GM23338 (cell line): ENCODE results near the gene KDSR. TPM values are rescaled to one million over a fixed set of nuclear protein-coding genes. Genes with fewer than 3 reads are reported as not detected.

Experiments used
- ATAC-seq: fragments of 200-7000 bp; cut with Tn5 transposase; 3 replicates; pipeline ENCODE4 v1.9.1; 2020
- DNase-seq: peaks from one replicate; pipeline ENCODE4 v3.0.0-alpha.2; 2015; ENCODE audit warnings: low spot score
- H2AFZ ChIP-seq: fragments of 200-600 bp; sonication (generic); 2 replicates; pipeline ENCODE4 v1.8.0; 2016; ENCODE audit warnings: antibody characterized with exemption, mild to moderate bottlenecking, moderate library complexity
- H3F3A ChIP-seq: fragments of 200-600 bp; sonication (generic); replicated peaks from 2 replicates; pipeline ENCODE4 v1.8.0; 2017; ENCODE audit warnings: antibody characterized with exemption, mixed run types, low read depth
- H3K27ac ChIP-seq: fragments of 200-600 bp; sonication (generic); 2 replicates; pipeline ENCODE4 v1.6.1; 2016; ENCODE audit warnings: low read depth
- H3K27me3 ChIP-seq: fragments of 200-600 bp; sonication (generic); 2 replicates; pipeline ENCODE4 v1.8.0; 2016; ENCODE audit warnings: mild to moderate bottlenecking, mixed run types, moderate library complexity; ENCODE audit not compliant: insufficient read depth
- H3K36me3 ChIP-seq: fragments of 200-600 bp; sonication (generic); 2 replicates; pipeline ENCODE4 v1.8.0; 2016; ENCODE audit warnings: mild to moderate bottlenecking; ENCODE audit not compliant: insufficient read depth
- H3K4me1 ChIP-seq: fragments of 200-600 bp; sonication (generic); 2 replicates; pipeline ENCODE4 v1.8.0; 2016; ENCODE audit warnings: mild to moderate bottlenecking, moderate library complexity; ENCODE audit not compliant: insufficient read depth
- H3K4me2 ChIP-seq: fragments of 200-600 bp; sonication (generic); 2 replicates; pipeline ENCODE4 v1.7.1; 2017; ENCODE audit warnings: mixed run types
- H3K4me3 ChIP-seq: fragments of 200-600 bp; sonication (generic); 2 replicates; pipeline ENCODE4 v1.6.1; 2016; ENCODE audit warnings: mixed run types
- H3K79me2 ChIP-seq: fragments of 200-600 bp; sonication (generic); replicated peaks from 2 replicates; pipeline ENCODE4 v1.8.0; 2017; ENCODE audit warnings: mild to moderate bottlenecking; ENCODE audit not compliant: insufficient read depth
- H3K9me2 ChIP-seq: fragments of 200-600 bp; sonication (generic); 2 replicates; pipeline ENCODE4 v1.8.0; 2017; ENCODE audit not compliant: insufficient read depth
- H4K20me1 ChIP-seq: fragments of 200-600 bp; sonication (generic); replicated peaks from 2 replicates; pipeline ENCODE4 v1.8.0; 2017; ENCODE audit warnings: mild to moderate bottlenecking; ENCODE audit not compliant: insufficient read depth
- H3K27ac Mint-ChIP-seq: 2 replicates; pipeline ENCODE4 v1.8.0; 2020; ENCODE audit warnings: inconsistent platforms, mild to moderate bottlenecking, moderate library complexity, mixed read lengths
- H3K27me3 Mint-ChIP-seq: 3 replicates; pipeline ENCODE4 v1.8.0; 2022; ENCODE audit warnings: low read depth, mild to moderate bottlenecking, moderate library complexity, mixed read lengths, inconsistent platforms; ENCODE audit not compliant: insufficient read depth, poor library complexity
- H3K36me3 Mint-ChIP-seq: 3 replicates; pipeline ENCODE4 v1.8.0; 2021; ENCODE audit warnings: low read depth, mild to moderate bottlenecking, inconsistent platforms, moderate library complexity, mixed read lengths
- H3K4me1 Mint-ChIP-seq: 3 replicates; pipeline ENCODE4 v1.8.0; 2020; ENCODE audit warnings: mild to moderate bottlenecking, inconsistent platforms, mixed read lengths
- H3K4me3 Mint-ChIP-seq: 3 replicates; pipeline ENCODE4 v1.8.0; 2021; ENCODE audit warnings: moderate library complexity, mild to moderate bottlenecking, inconsistent platforms, mixed read lengths
- H3K9me3 Mint-ChIP-seq: 3 replicates; pipeline ENCODE4 v1.8.0; 2020; ENCODE audit warnings: moderate library complexity, mild to moderate bottlenecking, inconsistent platforms, mixed read lengths
- CTCF ChIP-seq, 2 experiments: fragments of 200-600 bp in 1 of 2; sonication (generic) in 1 of 2; conservative IDR thresholded peaks; 2 replicates each; pipeline versions ENCODE4 v1.5.1 to v1.6.1; 2016 to 2017; ENCODE audit warnings: antibody characterized with exemption in 2 of 2, low read depth in 2 of 2, mild to moderate bottlenecking in 2 of 2, moderate library complexity in 1 of 2
- EZH2 ChIP-seq: fragments of 200-600 bp; sonication (generic); IDR thresholded peaks from one replicate; pipeline ENCODE4 v1.8.0; 2017; ENCODE audit warnings: antibody characterized with exemption, mild to moderate bottlenecking, low read depth; ENCODE audit not compliant: unreplicated experiment
- EZH2phosphoT487 ChIP-seq: fragments of 200-600 bp; sonication (generic); IDR thresholded peaks from one replicate; pipeline ENCODE4 v1.8.1; 2018; ENCODE audit warnings: antibody characterized with exemption; ENCODE audit not compliant: unreplicated experiment
- JUNB ChIP-seq: IDR thresholded peaks from one replicate; pipeline ENCODE4 v1.6.1; 2016; ENCODE audit warnings: antibody characterized with exemption; ENCODE audit not compliant: unreplicated experiment
- ZNF114 ChIP-seq: fragments of 250-450 bp; sonication (Bioruptor Pico); IDR thresholded peaks from 2 replicates; pipeline ENCODE4 v1.5.0; 2020; ENCODE audit warnings: mild to moderate bottlenecking, moderate library complexity
- ZNF462 ChIP-seq: fragments of 250-450 bp; sonication (Bioruptor Pico); IDR thresholded peaks from 2 replicates; pipeline ENCODE4 v1.5.0; 2020; ENCODE audit warnings: mild to moderate bottlenecking, moderate library complexity
- polyA plus RNA-seq: library from polyadenylated mRNA; unstranded; fragments of >200 nt; fragmentation: Nextera tagmentation; extraction: Ambion mirVana; gene quantifications from 2 replicates; pipeline ENCODE4 v1.2.1, GENCODE V29; 2016
- total RNA-seq: library from RNA; depleted of rRNA; stranded (reverse); fragments of >200 nt; shearing (Covaris generic); gene quantifications from 2 replicates; pipeline ENCODE4 v1.2.3, GENCODE V29; 2014

KDSR gene
- total and polyA plus RNA-seq, 2 experiments from 2014 or later: 23.7 to 36.3 TPM

- Histone ChIP-seq H3F3A (no peaks in the 10 kb centered on the region), H3K27ac (no peak overlapping the region), H3K4me3 (no peak overlapping the region), H3K79me2 (no peaks in the 10 kb centered on the region), H3K4me2 (no peak overlapping the region), H2AFZ (no peak overlapping the region), H3K27me3 (no peaks in the 10 kb centered on the region), H3K4me1 (no peaks in the 10 kb centered on the region), H4K20me1 (no peaks in the 10 kb centered on the region), H3K36me3 (no peaks in the 10 kb centered on the region), H3K9me2 (no peaks in the 10 kb centered on the region)
- no peaks in the 10 kb centered on the region for H3K4me1 Mint-ChIP-seq
- ATAC-seq (no peak), DNase-seq (no peak)
- TF ChIP-seq ZNF462 (no peak), ZNF114 (CRISPR knock-in tag) (no peak), EZH2 (no peak), EZH2phosphoT487 (no peak), JUNB (no peak), CTCF (conservative IDR thresholded peaks at IDR 0.05; ENCODE audit: low read depth in 2 of 2) (no peak)
- H3K27ac Mint-ChIP-seq: no peak overlapping the region
- no peak overlapping the region for H3K4me3 Mint-ChIP-seq
- H3K36me3 Mint-ChIP-seq: no peaks in the 10 kb centered on the region
- H3K27me3 Mint-ChIP-seq: no peaks in the 10 kb centered on the region
- peaks cover 15% of the 10 kb centered on the region for H3K9me3 Mint-ChIP-seq
These were observed 10.4 kb upstream of the KDSR start for GRCh38 chr18:63377275-63377980.
